Stimulated activated CD4-positive, alpha-beta T cell treated with anti-CD3 and anti-CD28 coated beads, Interleukin-1b, Interleukin-23, amount 100 ng/mL, for 48 hours (primary cell): ENCODE results near the gene PRKG1.

Experiments
- DNase-seq: peaks from one replicate; pipeline ENCODE4 v3.0.0-alpha.2; 2020

PRKG1 gene

DNA sequence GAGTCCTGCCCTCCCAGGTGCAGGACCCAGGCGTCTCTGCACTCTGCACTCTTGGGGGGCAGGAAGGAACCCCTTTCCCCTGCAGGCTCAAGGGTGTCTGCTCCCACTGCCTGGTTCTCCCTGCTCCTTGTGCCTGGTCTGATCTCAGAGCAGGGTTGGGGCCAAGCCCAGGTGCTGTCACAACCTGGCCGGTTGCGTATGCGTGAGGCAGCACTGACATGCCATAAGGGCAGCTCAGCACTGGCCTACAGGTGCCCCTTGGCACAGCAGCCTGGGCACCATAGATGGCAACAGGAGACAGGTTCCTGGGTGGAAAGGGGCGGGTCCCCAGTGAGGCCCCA lies 1273.0 kb downstream of the PRKG1 start:
- DNase-seq, result no peak
